DOHH2 (cell line): ENCODE data around the gene VNN1.

Source experiments
- CTCF ChIP-seq: fragments of 200-600 bp; sonication (generic); IDR thresholded peaks from one replicate; pipeline ENCODE4 v1.5.1; 2014; ENCODE audit warnings: antibody characterized with exemption, mild to moderate bottlenecking, low read depth, low read length; ENCODE audit not compliant: poor library complexity, severe bottlenecking
- EZH2phosphoT487 ChIP-seq: fragments of 200-600 bp; sonication (generic); IDR thresholded peaks from 2 replicates; pipeline ENCODE4 v1.6.1; 2017; ENCODE audit warnings: borderline replicate concordance, mild to moderate bottlenecking, antibody characterized with exemption, low read length, moderate library complexity, mixed read lengths

GRCh38 chr6:132643547-132643946 lies 70.3 kb downstream of the VNN1 start:
- TF ChIP-seq CTCF, result no peak
- no peak for TF ChIP-seq EZH2phosphoT487
